AG20443 (cell line): ENCODE data around the gene ZFP28.

ENCODE experiments used
- DNase-seq: peaks from one replicate; pipeline ENCODE4 v3.0.0; 2012; ENCODE audit warnings: low spot score, mixed read lengths

ZFP28 gene

GRCh38 chr19:56595548-56595899 lies 56.8 kb downstream of the ZFP28 start:
- no peak for DNase-seq

- no peak for DNase-seq
Measured at GRCh38 chr19:56596676-56597075, 57.9 kb downstream of the ZFP28 start.

GRCh38 chr19:56597696-56598095 lies 58.9 kb downstream of the ZFP28 start:
- no peak for DNase-seq

DNA sequence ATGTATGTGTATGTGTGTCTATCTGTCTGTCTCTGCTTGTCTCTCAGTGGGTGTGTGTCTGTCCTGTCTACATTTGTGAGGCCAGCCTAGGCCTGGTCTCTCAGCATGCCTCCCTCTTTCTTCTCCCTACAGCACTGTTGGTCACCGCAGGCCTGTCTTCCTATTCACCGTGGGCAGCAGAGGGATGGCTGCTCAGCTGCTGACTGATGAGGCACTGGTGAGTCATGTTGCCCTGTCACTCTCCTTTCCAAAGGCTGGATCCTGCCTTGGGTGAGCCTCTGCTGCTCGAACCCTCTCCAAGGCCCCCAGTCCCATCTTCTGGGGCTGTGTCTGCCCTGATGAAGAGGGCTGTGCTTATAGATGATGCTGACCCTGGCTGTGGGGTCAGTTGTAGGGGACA lies 62.6 kb downstream of the ZFP28 start:
- DNase-seq: no peak

GRCh38 chr19:56603829-56604228 lies 65.1 kb downstream of the ZFP28 start:
- DNase-seq: no peak
